NCI-H69 (cell line): ENCODE data around the gene OR6M1.

Source experiments
- DNase-seq: peaks from one replicate; lab custom pipeline; 2025; lab: John Stamatoyannopoulos, UW

The OR6M1 gene

GRCh38 chr11:123775715-123776549 lies 30.2 kb downstream of the OR6M1 start:
- DNase-seq = no peak

GRCh38 chr11:123775289-123775688 lies 30.9 kb downstream of the OR6M1 start:
- no peak for DNase-seq

- DNase-seq = no peak
These were observed 32.2 kb downstream of the OR6M1 start for GRCh38 chr11:123773959-123774358.

- no peak for DNase-seq
These were observed 33.1 kb downstream of the OR6M1 start for GRCh38 chr11:123773026-123773425.

GRCh38 chr11:123771664-123772063 lies 34.5 kb downstream of the OR6M1 start:
- DNase-seq = no peak

- DNase-seq = no peak
These were observed 35.4 kb downstream of the OR6M1 start for GRCh38 chr11:123770712-123771111.

GRCh38 chr11:123765601-123766000 lies 40.5 kb downstream of the OR6M1 start:
- no peak for DNase-seq

GRCh38 chr11:123762422-123762821 lies 43.7 kb downstream of the OR6M1 start:
- no peak for DNase-seq

- DNase-seq = no peak
These were observed 45.3 kb downstream of the OR6M1 start for GRCh38 chr11:123760894-123761293.

- no peak for DNase-seq
These were observed 48.2 kb downstream of the OR6M1 start for GRCh38 chr11:123757976-123758375.

- no peak for DNase-seq
These were observed 50.3 kb downstream of the OR6M1 start for GRCh38 chr11:123755813-123756212.
